GM18909 (cell line): ENCODE data around the gene HIGD2A.
A peak's percentile ranks its signal among the peaks of the same experiment; 100 is the strongest.

ENCODE experiments used
- ATAC-seq: cut with Tn5 transposase; IDR thresholded peaks from one replicate; pipeline ENCODE4 v1.9.1; 2021; ENCODE audit warnings: mild to moderate bottlenecking; ENCODE audit not compliant: unreplicated experiment, poor library complexity

Gene HIGD2A

DNA sequence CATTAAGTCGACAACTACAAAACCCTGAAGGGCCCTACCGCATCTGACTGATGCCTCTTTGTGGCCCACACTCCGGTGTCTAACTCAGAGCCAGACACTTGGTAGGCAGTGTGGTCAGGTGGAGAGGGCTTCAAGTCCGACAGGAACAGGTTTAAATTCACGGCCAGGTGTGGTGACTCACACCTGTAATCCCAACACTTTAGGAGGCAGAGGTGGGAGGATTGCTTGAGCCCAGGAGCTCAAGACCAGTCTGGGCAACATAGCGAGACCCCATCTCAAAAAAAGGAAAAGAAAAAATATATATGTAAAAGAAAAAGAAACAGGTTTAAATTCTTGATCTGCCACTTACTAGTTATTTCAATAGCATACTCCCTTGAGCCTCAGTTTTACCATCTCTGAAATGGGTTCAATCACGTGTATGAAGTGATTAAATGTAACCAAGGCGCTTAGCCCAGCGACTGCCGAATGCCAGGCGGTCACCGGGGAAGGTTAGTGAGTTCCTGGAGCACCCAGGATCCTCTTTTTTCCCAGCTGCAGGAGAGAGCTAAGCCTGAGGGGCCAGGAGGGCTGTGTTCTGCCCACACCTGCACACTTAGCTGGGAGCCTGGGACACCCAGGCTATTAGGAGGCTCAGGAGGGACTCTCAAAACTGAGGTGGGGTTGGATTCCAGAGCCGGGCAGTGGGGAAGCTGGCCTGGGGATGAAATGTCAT is 26.8 kb downstream of the HIGD2A start:
- ATAC-seq, result no peak

DNA sequence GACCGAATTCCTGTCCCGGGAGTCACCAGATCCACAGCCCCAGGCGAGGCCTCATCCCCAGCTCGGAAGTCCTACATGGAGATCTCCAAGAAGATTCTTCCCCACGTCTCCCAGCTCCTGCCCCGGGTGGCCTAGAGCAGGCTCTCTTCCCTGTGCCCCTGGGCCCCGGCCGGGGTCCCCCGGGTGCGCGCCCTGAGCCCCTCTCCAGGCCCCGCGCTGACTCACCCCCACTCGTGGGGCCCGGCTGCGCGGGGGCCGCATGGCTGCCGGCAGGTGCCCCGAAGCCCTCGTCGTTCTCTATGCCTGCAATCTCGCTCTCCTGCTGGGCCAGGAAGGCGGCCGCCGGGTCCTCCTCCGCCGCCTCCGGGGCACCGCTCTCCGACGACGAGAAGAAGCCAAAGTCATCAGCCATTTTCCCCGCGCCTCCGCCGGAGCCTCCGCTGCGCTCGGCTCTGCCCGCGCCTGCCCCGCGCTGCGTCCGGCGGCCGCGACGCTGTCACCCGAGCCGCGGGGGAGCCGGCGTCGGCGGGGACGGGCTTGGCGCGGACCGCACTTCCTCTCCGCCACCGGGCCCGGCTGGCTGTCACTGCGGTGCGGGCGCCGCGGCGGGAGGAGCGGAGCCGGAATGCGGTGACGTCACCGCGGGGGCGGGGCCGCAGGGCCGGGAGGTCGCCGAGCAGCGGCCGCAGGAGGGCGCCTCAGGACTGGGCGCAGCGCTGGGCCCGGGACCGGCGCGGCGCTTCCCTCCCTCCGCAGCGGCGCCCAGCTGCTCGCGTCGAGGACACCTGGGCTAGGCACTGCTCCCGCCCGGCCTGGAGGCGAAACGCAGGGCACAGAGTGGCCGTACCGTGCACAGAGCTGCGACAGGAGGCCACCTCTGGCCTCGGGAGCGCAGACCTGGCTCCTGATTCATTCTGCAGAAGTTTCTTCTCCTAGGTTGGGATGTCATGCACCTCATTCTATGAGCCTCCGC is 27.7 kb downstream of the HIGD2A start, which contains the start of gene CLTB:
TSS of gene CLTB (minus strand) at position 588 of the 973 bp plus-strand sequence. CDS start at position 412, 176 bp downstream.
- peak; percentile 92 for ATAC-seq

DNA sequence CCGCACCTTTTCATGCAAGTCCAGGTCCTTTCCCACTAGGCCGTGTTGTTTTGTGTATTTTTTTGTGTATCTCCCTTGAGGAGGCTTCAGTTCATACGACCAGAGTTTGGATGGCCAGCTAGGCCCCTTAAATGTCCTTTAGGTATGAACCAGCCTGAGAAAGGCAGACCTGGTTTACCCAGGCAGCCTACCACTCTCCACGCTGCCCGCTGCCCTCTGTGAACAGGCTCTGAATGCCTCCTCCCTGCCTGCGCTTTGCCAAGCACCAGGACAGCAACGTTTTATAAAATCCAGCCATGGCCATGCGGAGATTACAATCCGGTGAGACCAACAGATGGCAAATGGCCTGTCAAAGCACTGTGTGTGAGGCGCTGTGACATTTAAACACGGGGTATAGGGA is 28.4 kb downstream of the HIGD2A start:
- ATAC-seq, result no peak

DNA sequence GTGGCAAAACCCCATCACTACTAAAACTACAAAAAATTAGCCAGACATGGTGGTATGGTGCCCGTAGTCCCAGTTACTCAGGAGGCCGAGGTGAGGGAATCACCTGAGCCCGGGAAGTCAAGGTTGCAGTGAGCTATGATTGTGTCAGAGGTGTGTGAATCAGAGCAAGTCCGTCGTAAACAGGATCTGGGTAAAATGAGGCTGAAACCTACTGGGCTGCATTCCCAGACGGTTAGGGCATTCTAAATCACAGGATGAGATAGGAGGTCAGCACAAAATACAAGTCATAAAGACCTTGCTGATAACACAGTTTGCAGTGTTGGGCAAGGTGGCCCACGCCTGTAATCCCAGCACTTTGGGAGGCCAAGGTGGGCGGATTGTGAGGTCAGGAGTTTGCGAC is 29.7 kb downstream of the HIGD2A start:
- ATAC-seq, result no peak

DNA sequence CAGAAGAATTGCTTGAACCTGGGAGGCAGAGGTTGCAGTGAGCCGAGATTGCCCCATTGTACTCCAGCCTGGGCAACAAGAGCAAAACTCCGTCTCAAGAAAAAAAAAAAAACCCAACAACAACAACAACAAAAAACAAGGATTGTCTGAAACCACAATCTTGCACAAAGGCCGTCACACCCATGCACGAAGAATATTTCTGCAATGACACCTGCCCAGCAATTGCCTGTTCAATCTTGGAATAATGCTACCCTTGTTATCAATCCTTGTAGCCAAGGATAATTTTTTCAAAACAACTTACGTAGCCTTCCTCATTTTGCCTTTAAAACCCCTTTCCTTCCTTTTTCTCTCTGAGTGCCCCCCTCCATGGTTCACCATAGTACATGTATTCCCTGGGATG is 31.5 kb downstream of the HIGD2A start:
- no peak for ATAC-seq

- ATAC-seq, result no peak
These were observed 32.5 kb downstream of the HIGD2A start for GRCh38 chr5:176420972-176421544.

DNA sequence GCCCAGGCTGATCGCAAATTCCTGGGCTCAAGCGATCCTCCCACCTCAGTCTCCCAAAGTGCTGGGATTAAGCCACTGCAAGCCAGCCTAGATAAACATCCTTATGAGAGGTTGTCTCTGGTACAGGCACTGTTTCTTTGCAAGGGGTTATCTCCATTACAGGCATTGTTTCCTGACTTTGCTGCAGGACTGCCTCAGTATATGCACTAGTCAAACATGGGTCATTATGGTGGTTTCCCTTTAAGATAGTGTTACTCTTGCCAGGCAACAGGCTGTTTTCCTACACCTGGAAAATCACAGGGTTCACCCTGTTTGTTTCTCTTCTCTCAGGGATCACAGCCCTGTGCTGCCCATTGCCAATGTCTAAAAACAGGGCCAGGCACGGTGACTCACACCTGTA is 35.6 kb downstream of the HIGD2A start:
- ATAC-seq, result no peak

DNA sequence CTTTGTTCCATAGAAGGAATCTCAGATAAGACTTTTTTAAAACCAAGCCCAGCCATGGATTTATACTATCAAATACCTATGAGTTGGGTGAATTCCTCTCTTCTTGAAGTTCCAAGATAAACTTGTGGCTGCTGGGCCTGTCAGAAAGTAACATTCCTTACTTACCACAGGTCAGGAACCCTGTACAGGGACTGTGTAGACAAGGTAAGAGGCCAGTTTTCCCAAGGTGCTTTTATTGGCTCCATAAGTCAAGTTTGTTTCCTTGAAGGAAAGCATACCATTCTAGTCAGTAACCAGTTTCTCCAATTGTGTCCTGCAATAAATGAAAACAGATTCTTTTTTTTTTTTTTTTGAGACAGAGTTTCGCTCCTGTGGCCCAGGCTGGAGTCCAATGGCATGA is 36.6 kb downstream of the HIGD2A start:
- ATAC-seq, result no peak

- no peak for ATAC-seq
These were observed 37.2 kb downstream of the HIGD2A start for GRCh38 chr5:176425791-176426190.

GRCh38 chr5:176426876-176427275 is 38.3 kb downstream of the HIGD2A start:
- no peak for ATAC-seq

DNA sequence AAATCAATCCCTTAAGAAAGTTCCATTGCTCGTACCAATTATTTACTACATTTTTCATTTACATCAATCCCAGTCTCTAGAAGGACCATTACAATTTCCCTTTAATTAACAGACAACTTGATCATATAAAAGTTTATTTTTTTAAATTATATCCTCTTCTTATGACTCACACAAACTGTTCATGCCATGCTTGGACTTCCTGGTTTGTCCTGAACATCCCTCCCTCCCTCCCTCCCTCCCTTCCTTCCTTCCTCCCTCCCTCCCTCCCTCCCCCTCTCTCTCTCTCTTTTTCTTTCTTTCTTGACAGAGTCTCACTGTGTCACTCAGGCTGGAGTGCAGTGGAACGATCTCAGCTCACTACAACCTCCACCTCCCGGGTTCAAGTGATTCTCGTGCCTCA is 39.4 kb downstream of the HIGD2A start:
- ATAC-seq, result no peak

- no peak for ATAC-seq
These were observed 41.4 kb downstream of the HIGD2A start for GRCh38 chr5:176429972-176430371.

- no peak for ATAC-seq
These were observed 44.2 kb downstream of the HIGD2A start for GRCh38 chr5:176432707-176433106.

- ATAC-seq, result no peak
These were observed 48.1 kb downstream of the HIGD2A start for GRCh38 chr5:176436656-176437055.

GRCh38 chr5:176438959-176439757 is 50.6 kb downstream of the HIGD2A start:
- ATAC-seq, result no peak
